Heart left ventricle (tissue), 13 donors: Measurements from ENCODE around the gene CFAP20.

Experiments used
- POLR2A ChIP-seq, 2 donors: fragments of 450-650 bp; IDR thresholded peaks; one replicate each; pipeline ENCODE4 v1.6.1; 2017; ENCODE audit warnings: antibody characterized with exemption in 2 of 2, mild to moderate bottlenecking in 2 of 2, moderate library complexity in 2 of 2
- TF ChIP-seq, protein P1 (sequence below), 12 donors: fragments of 200-600 bp; sonication (generic) in 4 of 12; IDR thresholded peaks; one replicate each; pipeline versions ENCODE4 v1.5.0 to v1.8.0; 2018 to 2022; ENCODE audit warnings: antibody characterized with exemption in 12 of 12, mild to moderate bottlenecking in 5 of 12
- donor health status: ischemic (EF 13 %, LVEDD 7.1; RV severe dilation, severe dysfunction).
- donor health status: DM: no; HTN: yes; CAD: no.
- donor health status: DM: no; HTN: no; CAD: no.
- donor health status: ischemic (EF 25% LVEDD 6.9; RV normal size, moderate dysfunction).
- donor health status: ischemic (EF 25% LVEDD 5.7; RV mildly dilated, moderate dysfunction).
- donor health status: ischemic (EF 35%, LVEDD 5.7; RV mildly dilated, moderate dysfunction).
- donor health status: nonischemic (EF 11% LVEDD 7.7; RV severe dilation, severe dysfunction).
- donor health status: DM: yes; HTN: yes; CAD: no.
- donor health status: PGD.
- donor health status: ischemic (EF 29% LVEDD 5.4; RV normal size, mild dysfunction).
- donor health status: nonischemic (EF 23%, LVEDD 6.1; RV moderate dilation, normal function).

DNA sequence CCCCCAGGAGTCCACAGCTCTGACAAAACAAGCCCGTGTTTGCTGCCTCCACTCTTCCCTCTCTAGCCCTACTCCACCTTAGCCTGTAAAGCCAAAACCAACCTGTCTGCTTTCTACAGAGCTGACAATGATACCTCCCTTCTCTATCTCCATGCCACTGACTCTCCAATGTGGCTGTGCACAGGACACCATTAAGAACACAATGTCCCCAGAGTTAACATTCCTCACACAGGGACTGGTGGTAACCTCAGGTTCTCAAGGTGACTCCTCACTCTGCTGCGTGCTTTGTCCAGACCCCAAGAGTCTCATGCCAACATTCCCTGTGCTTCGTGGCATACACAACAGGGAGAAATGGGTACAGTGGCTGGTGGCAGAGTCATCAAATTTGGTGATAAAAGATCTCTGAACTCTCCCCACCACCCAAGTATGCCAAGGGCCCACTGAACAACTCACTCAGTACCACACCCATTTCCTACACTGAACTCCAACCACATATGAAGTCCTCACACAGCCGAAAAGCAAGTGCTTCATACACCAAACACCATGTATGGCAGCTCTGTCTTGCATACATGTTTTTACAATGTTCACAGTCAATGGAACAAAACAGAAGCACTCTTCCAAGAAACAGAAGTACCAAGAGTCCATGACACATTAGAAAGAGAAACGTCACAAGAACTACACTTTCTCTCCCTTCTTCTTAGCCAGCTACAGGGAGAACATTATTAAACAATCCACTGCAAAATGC is 47.6 kb upstream of the CFAP20 start:
- TF ChIP-seq, protein P1, sequence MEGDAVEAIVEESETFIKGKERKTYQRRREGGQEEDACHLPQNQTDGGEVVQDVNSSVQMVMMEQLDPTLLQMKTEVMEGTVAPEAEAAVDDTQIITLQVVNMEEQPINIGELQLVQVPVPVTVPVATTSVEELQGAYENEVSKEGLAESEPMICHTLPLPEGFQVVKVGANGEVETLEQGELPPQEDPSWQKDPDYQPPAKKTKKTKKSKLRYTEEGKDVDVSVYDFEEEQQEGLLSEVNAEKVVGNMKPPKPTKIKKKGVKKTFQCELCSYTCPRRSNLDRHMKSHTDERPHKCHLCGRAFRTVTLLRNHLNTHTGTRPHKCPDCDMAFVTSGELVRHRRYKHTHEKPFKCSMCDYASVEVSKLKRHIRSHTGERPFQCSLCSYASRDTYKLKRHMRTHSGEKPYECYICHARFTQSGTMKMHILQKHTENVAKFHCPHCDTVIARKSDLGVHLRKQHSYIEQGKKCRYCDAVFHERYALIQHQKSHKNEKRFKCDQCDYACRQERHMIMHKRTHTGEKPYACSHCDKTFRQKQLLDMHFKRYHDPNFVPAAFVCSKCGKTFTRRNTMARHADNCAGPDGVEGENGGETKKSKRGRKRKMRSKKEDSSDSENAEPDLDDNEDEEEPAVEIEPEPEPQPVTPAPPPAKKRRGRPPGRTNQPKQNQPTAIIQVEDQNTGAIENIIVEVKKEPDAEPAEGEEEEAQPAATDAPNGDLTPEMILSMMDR (IDR thresholded peaks at IDR 0.05), result no peak
- no peak for TF ChIP-seq POLR2A (IDR thresholded peaks at IDR 0.05)
